HG03064 (cell line): Measurements from ENCODE around the gene KIFAP3.
"Not testable (repeated sequence)": the region's sequence is repeated elsewhere in the genome, so short reads cannot be mapped to it uniquely, and the experiment has no call there.

Experiments
- ATAC-seq: cut with Tn5 transposase; IDR thresholded peaks from one replicate; pipeline ENCODE4 v1.9.1; 2021; ENCODE audit warnings: low read depth; ENCODE audit not compliant: unreplicated experiment

Gene KIFAP3

GRCh38 chr1:169892176-169892926, 182.1 kb downstream of the KIFAP3 start:
- no peak for ATAC-seq

DNA sequence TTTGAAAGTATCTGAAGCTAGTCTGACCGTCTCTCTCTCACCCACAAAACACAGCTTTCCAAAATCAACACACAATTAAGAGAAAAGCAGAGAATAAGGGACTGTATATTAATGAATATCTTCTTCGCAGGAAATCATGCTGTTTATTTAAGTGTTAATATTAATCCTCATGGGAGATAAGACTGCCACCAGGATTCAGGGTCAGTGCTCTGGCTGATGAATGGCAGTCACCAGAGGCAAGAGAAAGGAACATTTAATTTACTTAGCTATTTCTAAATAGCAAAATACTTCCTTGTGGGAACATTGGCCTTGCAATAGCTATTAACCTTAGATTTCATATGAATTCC, 183.0 kb downstream of the KIFAP3 start:
- no peak for ATAC-seq

DNA sequence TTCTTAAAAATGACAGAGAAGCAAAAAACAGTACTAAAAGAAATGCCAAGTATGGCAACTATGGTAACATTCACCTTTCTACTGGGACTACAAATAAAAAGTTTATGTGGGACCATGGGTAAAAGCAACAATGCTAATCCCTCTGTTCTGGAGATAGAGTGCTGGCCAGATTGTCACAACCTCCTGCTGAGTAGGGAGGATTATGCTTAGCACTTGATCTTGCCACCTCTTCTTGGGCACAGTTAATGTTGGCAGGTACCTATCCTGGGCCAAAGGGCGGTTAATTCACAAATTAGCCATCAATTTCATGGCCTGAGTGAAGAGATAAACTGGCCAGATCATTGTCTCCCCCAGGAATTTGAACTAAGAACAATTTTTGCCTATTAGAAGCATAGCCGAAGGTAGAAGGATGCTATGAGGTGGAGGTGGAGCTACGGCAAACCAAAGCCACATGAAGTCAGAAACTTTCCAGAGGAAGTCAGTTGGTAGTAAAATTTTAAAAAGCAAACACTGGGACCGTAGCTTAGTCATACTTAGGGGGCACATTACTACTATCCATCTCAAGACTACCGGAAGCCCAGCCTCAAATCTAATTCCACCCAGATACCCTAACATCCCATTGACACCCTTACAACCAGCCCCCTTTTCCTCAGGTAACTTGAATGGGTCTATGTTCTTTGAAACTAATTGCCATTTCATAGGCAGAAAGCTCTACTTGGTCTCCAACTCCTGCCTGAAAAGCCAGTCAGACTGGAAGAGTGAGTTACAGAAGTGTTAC, 183.5 kb downstream of the KIFAP3 start:
- no peak for ATAC-seq

DNA sequence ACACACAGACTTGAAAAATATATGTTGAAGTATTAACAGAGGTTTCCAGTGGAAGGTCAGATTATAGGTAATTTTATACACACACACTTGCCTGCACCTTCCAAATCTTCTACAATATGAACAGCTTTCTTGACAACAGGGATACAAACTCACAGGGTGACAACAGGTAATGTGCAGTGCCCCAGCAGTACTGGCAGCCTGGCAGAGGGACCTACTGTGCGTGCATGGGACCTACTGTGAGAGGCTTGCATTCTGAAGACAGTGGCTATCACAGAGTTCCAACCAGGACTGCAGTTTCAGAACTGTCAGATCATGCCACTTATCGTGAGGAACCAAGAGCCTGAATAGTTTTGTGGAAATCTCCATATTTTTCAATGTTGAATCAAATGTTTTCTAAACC, 184.6 kb downstream of the KIFAP3 start:
- ATAC-seq, result no peak

DNA sequence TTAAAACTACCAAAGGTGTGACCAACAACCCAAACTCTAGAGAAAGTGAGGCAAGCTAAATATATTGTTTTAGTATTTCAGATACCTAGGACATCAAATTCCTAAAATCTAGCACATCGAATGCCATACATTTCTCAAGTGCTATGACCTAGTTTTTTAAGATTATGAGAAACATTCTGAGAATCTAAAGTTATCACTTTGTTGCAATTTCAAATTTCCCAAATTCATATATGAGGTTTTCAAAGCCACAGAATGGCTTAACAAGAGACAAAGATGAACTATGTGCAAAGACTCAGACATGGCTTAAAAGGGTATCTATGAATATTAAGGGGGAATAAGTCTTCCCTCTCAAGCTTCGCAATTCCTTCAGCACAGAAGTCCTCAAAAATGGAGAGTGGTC, 187.6 kb downstream of the KIFAP3 start:
- no peak for ATAC-seq

- ATAC-seq, result no peak
Measured at GRCh38 chr1:169886422-169886821, 188.1 kb downstream of the KIFAP3 start.

DNA sequence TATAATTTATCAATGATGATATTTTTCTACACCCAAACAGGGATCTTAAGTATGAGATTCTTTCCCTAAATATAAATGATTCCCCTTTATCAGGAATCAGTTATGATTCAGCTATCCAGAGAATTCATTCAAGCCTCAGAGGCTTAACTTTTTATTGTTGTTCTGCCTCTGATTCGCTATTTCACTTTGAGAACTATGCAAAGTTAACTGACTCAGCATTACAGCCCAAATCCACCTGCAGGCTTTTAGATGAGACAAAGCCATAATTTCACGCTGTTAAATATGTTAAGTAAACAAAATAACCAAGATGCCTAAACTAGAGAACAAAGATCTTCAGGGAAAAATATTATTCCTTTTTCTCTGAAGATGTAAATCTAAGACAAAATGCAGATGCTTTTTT, 189.3 kb downstream of the KIFAP3 start:
- no peak for ATAC-seq

GRCh38 chr1:169884634-169885033, 189.9 kb downstream of the KIFAP3 start:
- ATAC-seq, result no peak

DNA sequence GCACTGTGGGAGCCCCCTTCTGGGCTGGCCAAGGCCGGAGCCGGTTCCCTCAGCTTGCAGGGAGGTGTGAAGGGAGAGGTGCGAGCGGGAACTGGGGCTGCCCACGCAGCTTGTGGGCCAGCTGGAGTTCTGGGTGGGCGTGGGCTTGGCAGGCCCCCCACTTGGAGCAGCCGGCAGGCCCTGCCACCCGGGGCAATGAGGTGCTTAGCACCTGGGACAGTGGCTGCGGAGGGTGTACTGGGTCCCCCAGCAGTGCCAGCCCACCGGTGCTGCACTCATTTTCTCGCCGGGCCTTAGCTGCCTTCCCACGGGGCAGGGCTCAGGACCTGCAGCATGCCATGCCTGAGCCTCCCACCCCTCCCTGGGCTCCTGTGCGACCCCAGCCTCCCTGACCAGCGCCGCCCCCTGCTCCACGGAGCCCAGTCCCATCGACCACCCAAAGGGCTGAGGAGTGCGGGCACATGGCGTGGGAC, 192.4 kb downstream of the KIFAP3 start:
- ATAC-seq, result no peak

DNA sequence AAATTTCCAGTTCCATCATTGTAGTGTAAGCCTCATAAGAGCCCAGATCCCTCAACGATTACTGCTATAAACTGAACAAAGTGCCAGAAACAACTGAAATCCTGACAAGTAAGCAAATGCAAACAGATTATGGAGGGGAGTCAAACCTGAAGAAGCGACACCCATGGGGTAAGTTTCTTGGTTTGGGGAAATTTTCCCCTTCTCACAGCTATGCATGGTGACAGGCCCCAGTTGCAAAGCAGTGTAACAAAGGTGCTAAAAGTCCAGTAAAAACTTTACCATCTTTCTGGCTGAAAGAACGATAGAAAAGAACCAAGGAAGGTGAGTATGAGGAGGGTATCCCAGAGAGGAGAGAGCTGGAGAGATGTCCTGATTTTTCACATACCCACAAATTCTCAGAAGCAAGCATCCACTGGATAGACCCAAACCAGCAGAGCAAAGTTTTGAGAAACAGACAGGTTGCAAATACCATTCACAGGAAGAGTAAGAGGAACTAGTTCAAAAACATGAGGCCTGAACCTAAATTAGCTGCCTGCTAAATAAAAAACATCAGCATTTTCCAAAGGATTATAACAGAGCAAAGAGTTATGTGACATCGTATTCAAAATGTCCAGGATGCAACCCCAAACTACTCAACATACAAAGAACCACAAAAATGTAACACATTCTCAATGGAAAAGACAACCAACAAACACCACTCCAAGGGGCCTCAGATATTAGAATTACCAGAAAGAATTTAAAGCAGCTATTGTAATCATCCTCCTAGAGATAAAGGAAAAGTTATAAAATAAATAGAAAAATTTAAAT, 195.3 kb downstream of the KIFAP3 start:
- no peak for ATAC-seq

- ATAC-seq, result no peak
Measured at GRCh38 chr1:169878498-169878897, 196.0 kb downstream of the KIFAP3 start.

DNA sequence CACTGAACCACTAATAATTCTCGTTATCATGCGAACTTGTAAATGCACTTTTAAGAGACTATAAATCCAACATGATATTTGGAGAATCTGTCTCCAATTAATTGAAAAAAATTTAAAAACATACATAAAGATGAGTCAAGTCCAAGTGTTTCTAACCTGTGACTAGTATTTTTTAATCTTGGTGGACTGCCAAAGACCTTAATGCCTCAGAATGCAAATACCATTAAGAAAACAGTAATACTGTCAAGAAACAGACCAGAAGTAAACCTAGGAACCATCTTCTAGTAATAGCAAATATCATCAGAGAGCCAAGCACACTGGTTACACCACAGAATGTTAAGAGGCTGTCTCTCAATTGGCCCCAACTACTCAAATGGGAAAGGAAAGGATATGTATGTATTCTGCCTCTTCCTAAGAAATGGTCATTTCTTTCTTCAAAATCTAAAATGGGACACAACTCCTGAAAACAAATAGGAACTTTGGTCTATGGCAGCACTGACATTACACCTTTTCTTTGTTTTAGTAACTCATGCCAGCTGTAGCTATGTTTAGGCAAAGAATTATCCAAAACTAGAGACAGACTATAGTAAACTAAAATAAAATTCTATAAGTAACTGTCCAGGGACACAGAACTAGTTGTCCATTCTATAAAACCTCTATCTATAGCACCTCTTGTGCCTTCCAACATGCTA, 196.5 kb downstream of the KIFAP3 start:
- no peak for ATAC-seq

DNA sequence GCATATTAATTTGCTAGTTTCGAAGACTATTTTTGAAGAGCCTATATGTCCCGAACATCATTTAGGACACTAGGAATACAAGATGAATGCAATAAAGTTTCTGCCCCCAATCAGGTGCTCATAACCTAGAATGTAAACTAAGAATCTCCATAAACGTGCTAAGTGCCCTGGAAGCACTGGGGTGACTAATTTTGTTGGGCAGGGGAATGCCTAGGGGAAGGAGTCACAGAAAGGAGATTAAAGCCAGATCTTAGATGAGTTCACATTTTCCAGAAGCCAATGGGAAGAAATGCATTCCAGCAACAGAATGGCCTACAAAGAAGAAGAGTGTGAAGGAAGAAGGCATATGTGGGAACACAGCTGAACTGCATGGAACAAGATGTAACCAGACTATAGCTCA, 200.3 kb downstream of the KIFAP3 start:
- no peak for ATAC-seq

- no peak for ATAC-seq
Measured at GRCh38 chr1:169873582-169874199, 200.8 kb downstream of the KIFAP3 start.

- no peak for ATAC-seq
Measured at GRCh38 chr1:169872906-169873305, 201.6 kb downstream of the KIFAP3 start.

DNA sequence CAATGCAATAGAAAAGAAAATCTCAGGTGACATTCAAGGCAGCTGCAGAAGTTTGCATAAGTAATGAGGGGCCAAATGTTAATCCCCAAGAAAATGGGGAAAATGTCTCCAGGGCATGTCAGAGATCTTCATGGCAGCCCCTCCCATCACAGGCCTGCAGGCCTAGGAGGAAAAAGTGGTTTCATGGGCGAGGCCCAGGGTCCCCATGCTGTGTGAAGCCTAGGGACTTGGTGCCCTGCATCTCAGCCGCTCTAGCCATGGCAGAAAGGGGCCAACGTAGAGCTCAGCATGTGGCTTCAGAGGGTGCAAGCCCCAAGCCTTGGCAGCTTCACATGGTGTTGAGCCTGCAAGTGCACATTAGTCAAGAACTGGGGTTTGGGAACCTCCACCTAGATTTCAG, 202.5 kb downstream of the KIFAP3 start:
- not testable (repeated sequence) for ATAC-seq
